IPS-20b (cell line): ENCODE results near the gene ATF6.

Source experiments
- H3K27ac ChIP-seq: one replicate; pipeline ENCODE4 v1.5.1; 2013; ENCODE audit warnings: low read length
- H3K27me3 ChIP-seq: 2 replicates; pipeline ENCODE4 v1.6.1; 2013; ENCODE audit warnings: mild to moderate bottlenecking, low read length, inconsistent platforms; ENCODE audit not compliant: insufficient read depth
- H3K36me3 ChIP-seq: 2 replicates; pipeline ENCODE4 v1.6.1; 2013; ENCODE audit warnings: low read depth, mild to moderate bottlenecking, inconsistent platforms, low read length, moderate library complexity; ENCODE audit not compliant: insufficient read depth
- H3K4me1 ChIP-seq: 2 replicates; pipeline ENCODE4 v1.6.1; 2013; ENCODE audit warnings: mild to moderate bottlenecking, control low read depth, inconsistent platforms, low read length, moderate library complexity; ENCODE audit not compliant: insufficient read depth
- H3K4me3 ChIP-seq: 2 replicates; pipeline ENCODE4 v1.5.1; 2013; ENCODE audit warnings: mild to moderate bottlenecking, low read length, inconsistent platforms
- H3K9ac ChIP-seq: 2 replicates; pipeline ENCODE4 v1.6.1; 2013; ENCODE audit warnings: low read depth, mild to moderate bottlenecking, inconsistent platforms, low read length, moderate library complexity
- H3K9me3 ChIP-seq: 2 replicates; pipeline ENCODE4 v1.6.1; 2013; ENCODE audit warnings: mild to moderate bottlenecking, low read depth, low read length, inconsistent platforms; ENCODE audit not compliant: insufficient read depth

ATF6 gene

GRCh38 chr1:161933592-161934588, 167.8 kb downstream of the ATF6 start:
- no peaks in the 10 kb centered on the region for H3K27me3 ChIP-seq
- no peak overlapping the region for H3K9ac ChIP-seq
- no peaks in the 10 kb centered on the region for H3K9me3 ChIP-seq
- H3K36me3 ChIP-seq, result no peaks in the 10 kb centered on the region
- H3K4me3 ChIP-seq, result no peak overlapping the region
- H3K4me1 ChIP-seq, result no peaks in the 10 kb centered on the region
- no peak overlapping the region for H3K27ac ChIP-seq

DNA sequence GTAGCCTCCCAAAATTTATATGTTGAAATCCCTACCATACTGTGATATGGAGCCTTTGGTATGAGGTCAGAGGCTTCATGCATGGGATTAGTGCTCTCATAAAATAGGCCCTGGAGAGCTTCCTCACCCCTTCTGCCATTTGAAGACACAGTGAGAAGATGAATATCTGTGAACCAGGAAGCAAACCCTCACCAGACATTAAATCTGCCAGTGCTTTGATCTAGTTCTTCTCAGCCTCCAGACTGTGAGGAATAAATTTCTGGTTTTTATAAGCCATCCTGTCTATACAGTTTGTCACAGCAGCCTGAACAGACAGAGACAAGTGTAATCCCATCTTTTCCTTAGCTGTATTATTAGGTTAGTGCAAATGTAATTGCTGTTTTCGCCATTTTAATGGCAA, 169.1 kb downstream of the ATF6 start:
- H3K9ac ChIP-seq, result no peak overlapping the region

DNA sequence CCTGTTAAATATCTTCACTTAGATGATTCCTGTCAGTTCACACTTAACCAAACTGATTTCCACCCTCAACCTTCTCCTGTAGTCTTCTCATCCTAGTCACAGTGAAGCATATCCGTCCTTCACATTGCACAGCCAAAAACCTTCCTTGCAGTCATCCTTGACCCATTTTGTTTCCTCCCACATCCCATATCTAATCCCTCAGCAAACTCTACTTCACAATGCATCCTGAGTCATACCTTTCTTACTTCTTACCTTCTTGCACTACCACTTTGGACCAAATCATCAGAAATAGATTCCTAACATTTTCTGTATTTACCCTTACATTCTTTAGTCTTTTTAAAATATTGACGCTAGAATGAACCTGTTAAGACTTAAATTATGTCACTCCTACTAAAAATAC, 170.7 kb downstream of the ATF6 start:
- H3K9ac ChIP-seq, result no peak overlapping the region
- no peaks in the 10 kb centered on the region for H3K9me3 ChIP-seq
- no peaks in the 10 kb centered on the region for H3K4me1 ChIP-seq
- H3K27ac ChIP-seq, result no peak overlapping the region
- H3K4me3 ChIP-seq, result no peak overlapping the region
- H3K27me3 ChIP-seq, result no peaks in the 10 kb centered on the region
- H3K36me3 ChIP-seq, result no peaks in the 10 kb centered on the region

More for the DNA sequence above, 169.1 kb downstream of the ATF6 start:
- H3K27ac ChIP-seq, result no peak overlapping the region
- H3K36me3 ChIP-seq, result no peaks in the 10 kb centered on the region
- H3K9me3 ChIP-seq, result no peaks in the 10 kb centered on the region
- no peak overlapping the region for H3K4me3 ChIP-seq
- H3K4me1 ChIP-seq, result no peaks in the 10 kb centered on the region
- H3K27me3 ChIP-seq, result no peaks in the 10 kb centered on the region

GRCh38 chr1:161940866-161941591, 174.9 kb downstream of the ATF6 start:
- no peaks in the 10 kb centered on the region for H3K9me3 ChIP-seq
- no peaks in the 10 kb centered on the region for H3K27me3 ChIP-seq
- no peak overlapping the region for H3K9ac ChIP-seq
- no peaks in the 10 kb centered on the region for H3K36me3 ChIP-seq
- H3K4me3 ChIP-seq, result no peak overlapping the region
- H3K27ac ChIP-seq, result no peak overlapping the region
- H3K4me1 ChIP-seq, result peaks cover 5% of the 10 kb centered on the region; the same call in 1 of the 2 replicates

DNA sequence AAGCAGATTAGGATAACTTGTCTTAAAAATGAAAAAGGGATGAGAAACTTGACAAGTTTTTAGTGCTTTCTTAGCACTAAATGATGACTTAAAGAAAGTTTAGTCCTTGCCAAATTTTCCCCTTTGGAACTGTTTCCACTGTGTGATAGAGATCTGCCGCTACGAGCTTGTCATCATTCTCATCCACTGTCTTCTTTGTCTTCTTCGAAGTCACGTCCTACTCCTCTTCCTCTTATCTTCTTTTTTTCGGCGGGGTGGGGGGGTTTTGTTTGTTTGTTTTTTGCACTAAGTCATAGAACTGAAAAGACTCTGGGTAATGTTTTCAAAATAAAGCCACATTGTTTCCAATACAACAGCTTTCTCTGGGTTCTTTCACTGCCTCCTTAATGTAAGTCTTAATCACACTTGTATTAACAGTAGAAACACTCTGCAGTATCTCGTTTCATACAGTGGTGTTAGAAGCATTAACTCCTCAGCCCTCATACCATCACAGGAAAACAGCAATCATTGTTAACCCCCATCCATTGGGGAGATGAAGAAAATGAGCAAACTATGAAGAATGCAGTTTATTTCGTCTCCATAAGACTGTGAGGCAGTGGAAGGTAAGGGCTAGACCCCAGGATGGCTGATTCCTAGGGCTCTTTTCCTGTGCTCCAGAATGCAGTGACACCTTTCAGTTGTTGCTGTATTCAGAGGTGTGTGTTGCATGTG, 175.8 kb downstream of the ATF6 start:
- Histone ChIP-seq H3K4me1 (peaks cover 7% of the 10 kb centered on the region; the same call in 1 of the 2 replicates), H3K4me3 (no peak overlapping the region), H3K9me3 (no peaks in the 10 kb centered on the region), H3K27ac (no peak overlapping the region), H3K36me3 (no peaks in the 10 kb centered on the region), H3K27me3 (no peaks in the 10 kb centered on the region), H3K9ac (no peak overlapping the region)

- no peak overlapping the region for H3K9ac ChIP-seq
- peaks cover 7% of the 10 kb centered on the region; the same call in 1 of the 2 replicates for H3K4me1 ChIP-seq
- no peaks in the 10 kb centered on the region for H3K9me3 ChIP-seq
- H3K27ac ChIP-seq, result no peak overlapping the region
- no peak overlapping the region for H3K4me3 ChIP-seq
- H3K36me3 ChIP-seq, result no peaks in the 10 kb centered on the region
- no peaks in the 10 kb centered on the region for H3K27me3 ChIP-seq
These were observed 177.6 kb downstream of the ATF6 start for GRCh38 chr1:161943737-161944136.

- Histone ChIP-seq H3K27me3 (no peaks in the 10 kb centered on the region), H3K9ac (no peak overlapping the region), H3K27ac (no peak overlapping the region), H3K36me3 (no peaks in the 10 kb centered on the region), H3K4me1 (peaks cover 7% of the 10 kb centered on the region; the same call in 1 of the 2 replicates), H3K4me3 (no peak overlapping the region), H3K9me3 (no peaks in the 10 kb centered on the region)
These were observed 178.3 kb downstream of the ATF6 start for GRCh38 chr1:161944381-161944780.

DNA sequence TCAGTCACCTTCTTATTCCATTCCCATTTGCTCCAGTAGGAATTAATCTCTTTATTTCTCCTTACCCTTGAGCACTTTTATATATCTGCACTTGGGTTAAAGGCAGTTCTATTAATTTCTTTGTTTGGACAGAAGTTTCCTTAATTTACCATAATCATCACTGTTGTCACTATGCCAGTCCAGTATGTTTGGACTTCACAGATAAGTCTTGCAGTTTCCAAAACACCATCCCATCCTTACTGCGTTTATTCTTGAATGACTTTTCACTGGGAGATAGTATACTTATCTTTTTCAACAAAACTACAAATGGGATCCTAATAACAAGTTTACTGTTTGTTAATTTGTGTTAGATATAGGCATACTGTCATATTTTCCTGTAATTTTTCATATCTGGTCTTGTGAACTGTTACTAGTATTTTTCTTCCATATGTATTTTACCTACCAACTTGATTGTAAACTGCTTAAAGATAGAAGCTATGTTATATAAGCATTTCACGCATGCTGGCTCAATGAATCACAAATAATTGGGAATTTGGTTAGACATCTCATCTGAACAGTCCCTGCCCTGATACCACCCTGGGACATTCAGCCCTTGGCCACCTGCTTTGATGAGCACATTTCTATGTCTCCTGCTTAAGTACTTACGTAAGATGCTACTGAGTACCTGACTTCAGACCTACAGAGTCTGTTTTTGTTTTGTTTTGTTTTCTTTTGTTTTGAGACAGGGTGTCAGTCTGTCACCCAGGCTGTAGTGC, 179.4 kb downstream of the ATF6 start:
- Histone ChIP-seq H3K9ac (no peak overlapping the region), H3K36me3 (no peaks in the 10 kb centered on the region), H3K27me3 (no peaks in the 10 kb centered on the region), H3K9me3 (no peaks in the 10 kb centered on the region), H3K4me1 (peaks cover 7% of the 10 kb centered on the region; the same call in 1 of the 2 replicates), H3K27ac (no peak overlapping the region), H3K4me3 (no peak overlapping the region)

DNA sequence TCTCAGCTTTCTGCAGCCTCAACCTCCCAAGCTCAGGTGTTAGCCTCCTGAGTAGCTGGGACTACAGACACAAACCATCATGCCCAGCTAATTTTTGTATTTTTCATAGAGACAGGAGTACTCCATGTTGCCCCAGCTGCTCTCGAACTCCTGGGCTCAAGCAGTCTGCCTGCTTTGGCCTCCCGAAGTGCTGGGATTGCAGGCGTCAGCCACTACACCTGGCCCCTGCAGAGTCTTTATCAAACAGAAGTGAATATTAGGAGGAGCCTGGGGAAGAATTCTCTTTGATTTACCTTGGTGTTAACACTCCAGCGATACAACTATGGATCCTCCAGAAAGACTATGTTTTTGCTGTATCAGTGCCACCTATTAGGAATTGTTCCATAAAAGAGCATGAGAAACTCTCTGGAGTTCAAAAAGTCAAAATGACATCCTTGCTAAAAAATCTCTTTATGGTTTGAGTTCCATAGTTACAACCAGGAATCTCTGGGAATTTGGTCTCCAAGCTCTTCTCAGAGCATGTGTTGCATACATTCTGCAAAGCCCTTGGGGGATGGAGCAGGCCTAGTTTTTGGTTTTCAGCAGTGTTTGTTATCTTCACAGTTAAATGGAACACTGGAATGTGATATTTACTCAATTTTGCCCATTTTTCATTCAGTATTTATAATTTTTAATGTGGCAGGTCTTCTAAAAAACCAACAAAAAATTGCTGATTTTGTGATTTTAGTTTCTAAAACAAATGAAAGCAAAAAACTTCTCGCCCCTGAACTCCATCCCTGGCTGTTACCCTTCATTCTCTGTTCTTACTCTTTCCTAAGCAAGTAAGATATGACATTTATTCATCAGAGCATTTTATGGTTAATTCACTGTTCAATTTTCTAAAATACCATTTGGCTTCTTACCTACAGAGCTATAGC, 180.2 kb downstream of the ATF6 start:
- H3K9me3 ChIP-seq, result no peaks in the 10 kb centered on the region
- no peaks in the 10 kb centered on the region for H3K27me3 ChIP-seq
- H3K27ac ChIP-seq, result no peak overlapping the region
- no peaks in the 10 kb centered on the region for H3K36me3 ChIP-seq
- H3K4me3 ChIP-seq, result no peak overlapping the region
- H3K4me1 ChIP-seq, result peaks cover 7% of the 10 kb centered on the region; the same call in 1 of the 2 replicates
- H3K9ac ChIP-seq, result no peak overlapping the region

- no peak overlapping the region for H3K9ac ChIP-seq
- no peak overlapping the region for H3K27ac ChIP-seq
- peaks cover 7% of the 10 kb centered on the region; the same call in 1 of the 2 replicates for H3K4me1 ChIP-seq
- H3K27me3 ChIP-seq, result no peaks in the 10 kb centered on the region
- H3K4me3 ChIP-seq, result no peak overlapping the region
- H3K36me3 ChIP-seq, result no peaks in the 10 kb centered on the region
- H3K9me3 ChIP-seq, result no peaks in the 10 kb centered on the region
These were observed 182.3 kb downstream of the ATF6 start for GRCh38 chr1:161948435-161948834.
